EL (cell line): ENCODE measurements around the gene NARS2.
"Not testable (repeated sequence)": the region's sequence is repeated elsewhere in the genome, so short reads cannot be mapped to it uniquely, and the experiment has no call there.

Experiments
- DNase-seq: peaks from one replicate; pipeline ENCODE4 v3.0.0-alpha.2; 2016

The NARS2 gene

GRCh38 chr11:78574386-78575381 is at the start of gene NARS2:
NARS2 (minus strand) TSS chr11:78574864; CDS start chr11:78574488, 376 bp downstream.
- DNase-seq, result peak; percentile 98

DNA sequence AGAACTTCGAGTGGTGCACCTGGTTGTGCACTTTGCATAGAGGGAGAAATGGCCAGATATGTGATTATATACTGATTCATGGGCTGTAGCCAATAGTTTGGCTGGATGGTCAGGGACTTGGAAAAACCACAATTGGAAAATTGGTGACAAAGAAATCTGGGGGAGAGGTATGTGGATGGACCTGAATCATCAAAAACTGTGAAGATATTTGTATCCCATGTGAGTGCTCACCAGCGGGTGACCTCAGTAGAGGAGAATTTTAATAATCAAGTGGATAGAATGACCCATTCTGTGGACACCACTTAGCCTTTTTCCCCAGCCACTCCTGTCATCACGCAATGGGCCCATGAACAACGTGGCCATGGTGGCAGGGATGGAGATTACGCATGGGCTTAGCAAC is 48.0 kb upstream of the NARS2 start:
- DNase-seq, result no peak

GRCh38 chr11:78620159-78620558 is 45.5 kb upstream of the NARS2 start:
- no peak for DNase-seq

- DNase-seq, result no peak
Observed at GRCh38 chr11:78615724-78616123, 41.1 kb upstream of the NARS2 start.

DNA sequence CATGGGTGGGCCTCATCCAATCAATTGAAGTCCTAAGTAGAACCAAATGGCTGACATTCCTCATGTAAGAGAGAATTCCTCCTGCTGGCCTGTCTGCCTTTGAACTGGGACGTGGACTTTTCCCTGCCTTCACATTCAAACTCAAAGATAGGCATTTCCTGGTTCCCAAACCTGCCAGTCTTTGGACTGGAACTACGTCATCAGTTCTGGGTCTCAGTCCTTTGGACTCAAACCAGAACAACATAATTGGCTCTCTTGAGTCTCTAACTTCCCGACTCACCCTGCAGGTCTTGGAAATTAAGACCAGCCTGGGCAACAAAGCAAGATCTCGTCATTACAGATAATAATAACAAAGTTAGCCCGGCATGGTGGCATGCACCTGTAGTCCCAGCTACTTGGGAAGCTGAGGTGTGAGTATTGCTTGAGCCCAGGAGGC is 38.7 kb upstream of the NARS2 start:
- DNase-seq, result no peak

DNA sequence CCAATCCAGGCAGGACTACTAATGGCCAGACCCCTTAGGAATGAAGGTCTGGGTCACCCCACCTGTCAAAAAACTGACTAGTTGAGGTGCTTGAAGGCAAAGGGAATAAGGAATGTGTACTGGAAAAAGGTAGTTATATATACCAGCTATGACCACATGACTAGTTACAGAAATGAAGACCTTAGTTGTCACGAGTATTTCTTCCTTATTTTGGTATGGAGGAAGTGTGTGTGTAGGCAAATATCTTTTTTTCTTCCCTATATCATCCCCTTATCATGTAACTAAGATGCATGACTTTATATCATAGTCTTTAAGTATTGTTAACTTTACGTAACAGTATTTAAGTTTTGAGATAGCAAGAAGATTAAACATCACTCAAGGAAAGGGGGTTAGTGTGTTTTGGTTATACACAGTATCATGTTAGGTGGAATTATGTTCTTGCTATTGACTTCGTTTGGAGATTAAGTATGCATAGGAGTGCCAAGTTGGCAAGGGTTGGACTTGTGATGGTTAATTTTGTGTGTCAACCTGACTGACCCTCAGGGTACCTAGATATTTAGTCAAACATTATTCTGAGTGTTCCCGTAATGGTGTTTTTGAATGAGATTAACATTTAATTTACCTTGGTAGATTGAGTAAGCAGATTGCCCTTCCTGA is 38.2 kb upstream of the NARS2 start:
- no peak for DNase-seq

- not testable (repeated sequence) for DNase-seq
Observed at GRCh38 chr11:78609321-78609720, 34.7 kb upstream of the NARS2 start.

DNA sequence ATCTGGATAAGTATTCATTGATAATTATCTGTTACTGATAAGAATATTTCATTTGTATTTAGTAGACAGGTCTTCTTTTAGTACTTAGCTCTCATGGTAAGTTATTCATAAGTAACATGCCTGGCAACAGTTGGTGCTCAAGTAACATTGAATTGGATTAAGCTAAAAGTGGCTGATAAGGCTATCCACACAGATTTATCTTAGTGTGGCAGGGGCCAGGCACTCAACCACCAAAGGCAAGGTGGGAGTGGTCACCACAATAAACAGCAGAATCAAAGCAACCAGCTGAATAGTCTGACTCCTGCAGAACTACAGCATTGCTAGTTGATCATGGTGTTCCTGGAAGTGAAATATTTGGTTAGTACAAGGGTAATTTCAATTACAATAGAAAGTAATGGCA is 33.0 kb upstream of the NARS2 start:
- no peak for DNase-seq

- no peak for DNase-seq
Observed at GRCh38 chr11:78606667-78607066, 32.0 kb upstream of the NARS2 start.

GRCh38 chr11:78605296-78605695 is 30.6 kb upstream of the NARS2 start:
- DNase-seq, result peak; percentile 13

- DNase-seq, result no peak
Observed at GRCh38 chr11:78603792-78604191, 29.1 kb upstream of the NARS2 start.

GRCh38 chr11:78602771-78603170 is 28.1 kb upstream of the NARS2 start:
- not testable (repeated sequence) for DNase-seq

DNA sequence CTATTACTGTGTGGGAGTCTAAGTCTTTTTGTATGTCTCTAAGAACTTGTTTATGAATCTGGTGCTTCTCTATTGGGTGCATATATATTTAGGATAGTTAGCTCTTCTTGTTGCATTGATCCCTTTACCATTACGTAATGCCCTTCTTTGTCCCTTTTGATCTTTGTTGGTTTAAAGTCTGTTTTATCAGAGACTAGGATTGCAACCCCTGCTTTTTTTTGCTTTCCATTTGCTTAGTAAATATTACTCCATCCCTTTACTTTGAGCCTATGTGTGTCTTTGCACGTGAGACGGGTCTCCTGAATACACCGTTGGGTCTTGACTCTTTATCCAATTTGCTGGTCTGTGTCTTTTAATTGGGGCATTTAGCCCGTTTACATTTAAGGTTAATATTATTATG is 26.4 kb upstream of the NARS2 start:
- DNase-seq, result not testable (repeated sequence)

DNA sequence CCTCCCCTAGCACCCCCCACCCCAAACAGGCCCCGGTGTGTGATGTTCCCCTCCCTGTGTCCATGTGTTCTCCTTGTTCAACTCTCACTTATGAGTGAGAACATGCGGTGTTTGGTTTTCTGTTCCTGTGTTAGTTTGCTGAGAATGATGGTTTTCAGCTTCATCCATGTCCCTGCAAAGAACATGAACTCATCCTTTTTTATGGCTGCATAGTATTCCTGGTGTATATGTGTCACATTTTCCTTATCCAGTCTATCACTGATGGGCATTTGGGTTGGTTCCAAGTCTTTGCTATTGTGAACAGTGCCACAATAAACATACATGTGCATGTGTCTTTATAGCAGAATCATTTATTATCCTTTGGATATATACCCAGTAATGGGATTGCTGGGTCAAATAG is 22.9 kb upstream of the NARS2 start:
- DNase-seq, result not testable (repeated sequence)

DNA sequence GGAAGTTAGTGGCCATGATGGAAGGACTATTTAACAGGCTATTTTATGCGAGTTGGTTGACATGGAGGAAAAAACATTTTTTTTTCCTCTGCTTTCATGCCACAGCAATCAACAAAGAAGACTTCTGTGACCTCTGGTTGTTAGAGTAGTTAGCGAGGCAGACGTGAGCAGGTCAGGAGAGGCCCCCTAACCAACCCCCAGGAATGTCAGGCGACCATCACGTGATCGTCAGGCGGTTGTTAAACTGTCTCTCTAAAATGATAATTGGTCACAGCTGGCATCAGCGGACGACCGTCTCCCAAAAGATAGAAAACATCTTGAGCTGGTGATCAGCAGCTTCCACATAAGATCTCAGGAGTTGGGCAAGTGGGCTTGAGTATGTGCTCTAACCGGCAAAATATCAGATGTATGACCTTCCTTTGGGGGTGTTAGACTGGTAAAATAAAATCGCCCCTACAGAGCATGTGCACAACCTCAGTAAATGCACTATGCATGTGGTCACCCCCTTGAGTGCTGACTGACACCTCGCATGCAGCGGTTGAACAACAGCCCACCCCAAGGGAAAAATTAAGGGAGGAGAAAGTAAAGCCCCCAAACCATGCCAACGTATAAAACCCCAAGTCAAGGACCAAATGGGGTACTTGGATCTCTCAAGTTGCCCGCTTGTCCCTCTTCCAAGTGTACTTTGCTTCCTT is 20.9 kb upstream of the NARS2 start:
- peak; percentile 44 for DNase-seq

DNA sequence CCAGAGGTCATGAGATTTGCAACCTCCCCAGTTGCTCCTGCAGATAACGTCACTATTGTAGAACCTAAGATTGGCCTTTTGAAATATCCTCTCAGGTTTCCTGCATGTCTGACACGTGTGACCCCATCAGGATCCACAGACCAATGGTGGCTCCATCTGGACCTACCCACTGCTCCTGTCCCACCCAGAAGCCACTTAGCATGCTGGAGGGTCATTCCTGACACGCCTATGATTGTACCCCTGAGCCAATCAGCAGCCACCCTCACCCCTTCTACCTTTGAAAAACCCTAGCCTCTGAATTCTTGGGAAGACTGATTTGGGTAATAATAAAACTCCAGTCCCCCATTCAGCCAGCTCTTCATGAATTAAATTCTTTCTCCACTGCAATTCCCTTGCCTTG is 20.1 kb upstream of the NARS2 start:
- no peak for DNase-seq

DNA sequence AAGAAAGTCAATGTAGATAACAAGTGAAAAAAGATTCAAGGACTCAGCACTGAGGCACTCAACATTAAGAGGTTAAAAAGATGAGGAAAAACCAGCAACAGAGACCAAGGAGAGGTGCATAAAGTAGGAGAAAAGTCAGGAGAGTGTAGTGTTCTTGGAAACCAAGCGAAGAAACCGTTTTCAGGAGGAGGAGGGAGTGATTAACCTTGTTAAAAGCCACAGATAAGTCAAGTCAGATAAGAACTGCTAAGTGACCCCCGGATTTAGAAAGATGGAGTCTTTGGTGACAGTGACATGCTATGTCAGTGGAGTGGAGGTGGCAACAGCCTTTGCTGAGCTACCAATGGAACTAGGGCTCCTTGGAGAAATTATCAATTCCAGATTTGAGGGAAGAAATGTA is 13.9 kb upstream of the NARS2 start:
- DNase-seq, result no peak

GRCh38 chr11:78587446-78587845 is 12.8 kb upstream of the NARS2 start:
- no peak for DNase-seq

GRCh38 chr11:78586452-78587046 is 11.9 kb upstream of the NARS2 start:
- peak; percentile 32 for DNase-seq

DNA sequence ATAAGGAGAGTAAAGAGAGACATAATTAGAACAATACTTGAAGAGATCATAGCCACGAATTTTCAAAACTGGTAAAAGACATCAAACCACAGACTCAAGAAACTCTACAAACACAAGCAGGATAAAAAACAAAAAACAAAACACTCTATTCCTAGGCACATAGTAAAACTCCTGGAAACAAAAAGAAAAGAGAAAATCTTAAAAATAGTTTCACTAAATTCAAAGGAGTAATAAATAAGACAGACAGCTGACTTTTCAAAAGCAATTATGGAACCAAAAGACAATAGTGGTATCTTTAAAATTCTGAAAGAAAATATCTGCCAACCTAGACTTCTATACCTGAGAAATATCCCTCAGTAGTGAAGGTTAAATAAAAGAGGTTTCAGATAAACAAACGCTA is 9.2 kb upstream of the NARS2 start:
- DNase-seq, result no peak

DNA sequence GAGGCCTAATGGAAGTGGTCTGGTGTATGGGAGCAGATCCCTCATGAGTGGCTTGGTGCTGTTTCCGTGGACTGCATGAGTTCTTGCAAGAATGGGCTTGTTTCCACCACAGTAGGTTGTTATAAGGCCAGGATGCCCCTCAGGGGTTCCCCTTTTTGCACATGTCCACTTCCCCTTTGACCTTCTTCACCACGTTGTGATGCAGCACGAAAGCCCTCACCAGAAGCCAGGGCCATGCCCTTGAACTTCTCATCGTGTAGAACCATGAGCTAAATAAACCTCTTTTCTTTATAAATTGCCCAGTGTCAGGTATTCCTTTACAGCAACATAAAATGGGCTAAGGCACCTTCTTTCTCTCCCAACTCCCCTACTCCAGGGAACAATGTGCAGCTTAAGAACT is 2.8 kb upstream of the NARS2 start:
- no peak for DNase-seq

DNA sequence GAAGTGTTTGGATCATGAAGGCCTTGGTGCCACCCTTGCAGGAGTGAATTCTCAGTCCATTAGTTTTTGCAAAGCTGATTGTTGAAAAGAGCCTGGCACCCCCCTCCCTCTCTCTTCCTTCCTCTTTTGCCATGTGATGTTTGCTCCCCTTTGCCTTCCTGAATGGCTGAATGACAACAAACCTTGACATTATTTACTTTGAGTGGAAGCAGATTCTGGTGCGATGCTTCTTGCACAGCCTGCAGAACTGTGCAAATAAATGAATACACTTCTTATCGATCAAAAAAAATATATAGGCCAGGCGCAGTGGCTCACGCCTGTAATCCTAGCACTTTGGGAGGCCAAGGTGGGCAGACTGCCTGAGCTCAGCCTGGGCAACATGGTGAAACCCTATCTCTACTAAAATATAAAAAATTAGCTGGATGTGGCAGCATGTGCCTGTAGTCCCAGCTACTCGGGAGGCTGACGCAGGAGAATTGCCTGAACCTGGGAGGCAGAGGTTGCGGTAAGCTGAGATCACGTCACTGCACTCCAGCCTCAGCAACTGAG is 2.0 kb upstream of the NARS2 start:
- no peak for DNase-seq

DNA sequence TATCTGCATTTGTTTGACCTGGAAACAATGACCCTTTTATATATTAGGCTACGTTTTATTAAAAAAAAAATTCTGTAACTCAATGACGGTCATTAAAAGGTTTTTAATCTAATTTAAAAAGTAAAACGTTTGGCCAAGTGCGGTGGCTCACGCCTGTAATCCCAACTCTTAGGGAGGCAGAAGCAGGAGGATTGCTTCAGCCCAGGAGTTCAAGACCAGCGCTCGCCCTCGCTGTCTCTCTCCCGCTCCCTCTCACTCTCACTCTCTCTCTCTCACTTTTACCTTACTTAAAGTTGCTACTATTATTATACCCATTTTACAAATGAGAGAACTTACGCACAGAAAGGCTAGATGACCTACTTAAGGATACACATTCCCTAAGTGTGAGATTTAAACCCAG is 814 bp upstream of the NARS2 start:
- no peak for DNase-seq
